Esophagus muscularis mucosa (tissue), 4 donors: ENCODE measurements around the gene ABCB4. TPM values are rescaled to one million over a fixed set of nuclear protein-coding genes. Genes with fewer than 3 reads are reported as not detected.
A peak's percentile ranks its signal among the peaks of the same experiment; 100 is the strongest.

ENCODE experiments used
- DNase-seq: peaks from one replicate; pipeline ENCODE4 v3.0.0-alpha.2; 2017; ENCODE audit errors: extremely low spot score
- H3K27ac ChIP-seq, 4 donors: fragments of 200-600 bp; sonication (generic); replicated peaks in 1 of 4; 1 replicate in 3 of 4; 2 replicates in 1 of 4; pipeline ENCODE4 v1.5.1; 2016 to 2019; ENCODE audit warnings: mild to moderate bottlenecking in 1 of 4
- H3K27me3 ChIP-seq, 4 donors: fragments of 200-600 bp; sonication (generic); one replicate each; pipeline versions ENCODE4 v1.5.1 to v1.6.0; 2016 to 2019
- H3K36me3 ChIP-seq, 4 donors: fragments of 200-600 bp; sonication (generic); one replicate each; pipeline ENCODE4 v1.5.1; 2016 to 2019
- H3K4me1 ChIP-seq, 4 donors: fragments of 200-600 bp; sonication (generic); one replicate each; pipeline ENCODE4 v1.5.1; 2016 to 2019
- H3K4me3 ChIP-seq, 4 donors: fragments of 200-600 bp; sonication (generic); 1 replicate in 2 of 4; 2 replicates in 2 of 4; pipeline ENCODE4 v1.5.1; 2016 to 2019; ENCODE audit warnings: mild to moderate bottlenecking in 4 of 4, moderate library complexity in 1 of 4
- H3K9me3 ChIP-seq, 4 donors: fragments of 200-600 bp; sonication (generic); 1 replicate in 3 of 4; 2 replicates in 1 of 4; pipeline ENCODE4 v1.5.1; 2016 to 2019
- CTCF ChIP-seq, 3 experiments: fragments of 200-600 bp in 2 of 3; fragments of 450-650 bp in 1 of 3; sonication (generic) in 2 of 3; IDR thresholded peaks; one replicate each; pipeline ENCODE4 v1.5.1; 2017 to 2019; ENCODE audit warnings: antibody characterized with exemption in 3 of 3, mild to moderate bottlenecking in 2 of 3, moderate library complexity in 1 of 3
- EP300 ChIP-seq: sonication (generic); formaldehyde crosslinking; IDR thresholded peaks from one replicate; pipeline ENCODE4 v1.6.1; 2017; ENCODE audit warnings: antibody characterized with exemption
- POLR2A ChIP-seq: fragments of 450-650 bp; IDR thresholded peaks from one replicate; pipeline ENCODE4 v1.6.1; 2017; ENCODE audit warnings: antibody characterized with exemption, moderate library complexity, mild to moderate bottlenecking, low read depth
- POLR2AphosphoS5 ChIP-seq, 2 donors: sonication (generic); formaldehyde crosslinking; IDR thresholded peaks; one replicate each; pipeline ENCODE4 v1.6.1; 2017; ENCODE audit warnings: antibody characterized with exemption in 2 of 2
- WGBS: methylation state at CpG from one replicate; pipeline ENCODE4 v1.1.5; 2018; 5-methylcytosine and 5-hydroxymethylcytosine counted together
- intact Hi-C: fragments of 100-400 bp; cut with DNase I; formaldehyde crosslinking; loops from one replicate; pipeline ENCODE4 v1.15.1; 2023
- total RNA-seq, 4 donors: library from RNA; depleted of rRNA; stranded (reverse); fragments of >200 nt; gene quantifications; one replicate each; pipeline versions ENCODE4 v1.1.0 to v1.2.1, GENCODE V29; 2016

ABCB4 gene
- total RNA-seq, 4 donors from 2014 or later: 0.66 to 1.4 (median 1.1) TPM

- Histone ChIP-seq H3K4me3 (no peak overlapping the region), H3K36me3 (no peaks in the 10 kb centered on the region), H3K9me3 (no peaks in the 10 kb centered on the region), H3K4me1 (no peaks in the 10 kb centered on the region), H3K27me3 (peaks cover 0 to 5% (median 0%) of the 10 kb centered on the region in 4 donors), H3K27ac (no peak overlapping the region)
- 71% methylated on average over 3 of the region's 3 CpGs for WGBS
- DNase-seq: no peak
- TF ChIP-seq POLR2AphosphoS5 (IDR thresholded peaks at IDR 0.05) (no peak), CTCF (IDR thresholded peaks at IDR 0.05) (no peak), POLR2A (no peak), EP300 (no peak)
- intact Hi-C loops: no loop called here
These were observed 6.6 kb upstream of the ABCB4 start for GRCh38 chr7:87482115-87482514.

GRCh38 chr7:87480386-87480785, 4.9 kb upstream of the ABCB4 start:
- Histone ChIP-seq H3K4me1 (peaks cover 0 to 8% (median 8%) of the 10 kb centered on the region in 4 donors), H3K27me3 (peaks cover 0 to 18% (median under 1%) of the 10 kb centered on the region in 4 donors), H3K9me3 (no peaks in the 10 kb centered on the region), H3K36me3 (no peaks in the 10 kb centered on the region), H3K27ac (no peak overlapping the region), H3K4me3 (no peak overlapping the region)
- intact Hi-C loops: no loop called here
- WGBS: 86% methylated on average over 2 of the region's 2 CpGs
- no peak for DNase-seq
- TF ChIP-seq POLR2AphosphoS5 (IDR thresholded peaks at IDR 0.05) (no peak), POLR2A (no peak), CTCF (IDR thresholded peaks at IDR 0.05) (no peak), EP300 (no peak)

GRCh38 chr7:87479951-87480350, 4.5 kb upstream of the ABCB4 start:
- intact Hi-C loops: no loop called here
- TF ChIP-seq EP300 (no peak), CTCF (IDR thresholded peaks at IDR 0.05) (no peak), POLR2AphosphoS5 (IDR thresholded peaks at IDR 0.05) (no peak), POLR2A (no peak)

GRCh38 chr7:87476179-87476557, 688 bp upstream of the ABCB4 start:
- no peaks in the 10 kb centered on the region for H3K9me3 ChIP-seq
- peaks cover 0 to 23% (median 15%) of the 10 kb centered on the region in 4 donors for H3K4me1 ChIP-seq
- H3K27me3 ChIP-seq: peaks cover 0 to 16% (median 2%) of the 10 kb centered on the region in 4 donors
- peak overlapping the region; percentile 56 to 64 (median 56) for H3K4me3 ChIP-seq
- intact Hi-C loops: no loop called here
- no peak overlapping the region for H3K27ac ChIP-seq
- TF ChIP-seq POLR2A: no peak
- no peak for TF ChIP-seq POLR2AphosphoS5 (IDR thresholded peaks at IDR 0.05)
- TF ChIP-seq CTCF (IDR thresholded peaks at IDR 0.05): no peak
- no peak for TF ChIP-seq EP300
- DNase-seq: no peak
- H3K36me3 ChIP-seq: no peaks in the 10 kb centered on the region
- WGBS: 56% methylated on average over 8 of the region's 8 CpGs

More at GRCh38 chr7:87479951-87480350, 4.5 kb upstream of the ABCB4 start:
- 85% methylated on average over 2 of the region's 2 CpGs for WGBS
- H3K4me1 ChIP-seq: peaks cover 0 to 12% (median 12%) of the 10 kb centered on the region in 4 donors
- no peak for DNase-seq
- H3K36me3 ChIP-seq: no peaks in the 10 kb centered on the region
- no peak overlapping the region for H3K27ac ChIP-seq
- no peaks in the 10 kb centered on the region for H3K9me3 ChIP-seq
- H3K27me3 ChIP-seq: peaks cover 0 to 20% (median 2%) of the 10 kb centered on the region in 4 donors
- no peak overlapping the region for H3K4me3 ChIP-seq
